H1 (cell line): ENCODE data around the gene DDX1. TPM values are rescaled to one million over a fixed set of nuclear protein-coding genes. Genes with fewer than 3 reads are reported as not detected.

Source experiments
- CTCF ChIA-PET: fragments of 300-600 bp; sonication (Branson Sonifier 250); formaldehyde crosslinking; loops from one replicate; lab custom pipeline; 2021; ENCODE audit not compliant: partially characterized antibody; lab: Charles Lee
- POLR2A ChIA-PET: fragments of 300-600 bp; sonication (Branson Sonifier 250); formaldehyde crosslinking; loops from one replicate; lab custom pipeline; 2021; ENCODE audit warnings: inconsistent platforms; ENCODE audit not compliant: partially characterized antibody; lab: Charles Lee
- DNase-seq, 2 experiments: peaks; one replicate each; pipeline versions ENCODE4 v3.0.0 to v3.0.0-alpha.2; 2010 to 2022; ENCODE audit warnings: low spot score in 2 of 2, low read depth in 1 of 2, mixed read lengths in 1 of 2
- FAIRE-seq: peaks from 2 replicates; lab custom pipeline; 2011; peaks lifted over from hg19 to GRCh38; lab: Jason Lieb, UNC
- H2AFZ ChIP-seq: 2 replicates; pipeline ENCODE4 v1.8.1; 2012; ENCODE audit warnings: low read length, inconsistent platforms
- H2AK5ac ChIP-seq: 2 replicates; pipeline ENCODE4 v1.6.1; 2013; ENCODE audit warnings: low read depth, low read length
- H2BK120ac ChIP-seq: replicated peaks from 2 replicates; pipeline ENCODE3; 2013; ENCODE audit warnings: low read depth, low read length, inconsistent platforms
- H2BK12ac ChIP-seq: 2 replicates; pipeline ENCODE4 v1.6.1; 2013; ENCODE audit warnings: low read depth, low read length
- H2BK15ac ChIP-seq: 2 replicates; pipeline ENCODE4 v1.6.1; 2013; ENCODE audit warnings: low read length
- H2BK20ac ChIP-seq: 2 replicates; pipeline ENCODE4 v1.6.1; 2013; ENCODE audit warnings: low read length
- H2BK5ac ChIP-seq: 2 replicates; pipeline ENCODE4 v1.6.1; 2013; ENCODE audit warnings: low read depth, low read length
- H3K14ac ChIP-seq: 2 replicates; pipeline ENCODE4 v1.6.1; 2013; ENCODE audit warnings: inconsistent platforms; ENCODE audit not compliant: insufficient read length
- H3K18ac ChIP-seq: 2 replicates; pipeline ENCODE4 v1.6.1; 2013; ENCODE audit warnings: low read length; ENCODE audit errors: extremely low read depth
- H3K23ac ChIP-seq: 2 replicates; pipeline ENCODE4 v1.6.1; 2013; ENCODE audit warnings: inconsistent platforms; ENCODE audit not compliant: insufficient read length
- H3K23me2 ChIP-seq: 2 replicates; pipeline ENCODE4 v1.6.1; 2013; ENCODE audit warnings: low read depth, low read length
- H3K27ac ChIP-seq: 2 replicates; pipeline ENCODE4 v1.6.1; 2011; ENCODE audit warnings: low read depth, low read length, inconsistent platforms
- H3K27me3 ChIP-seq, 4 experiments: replicated peaks in 1 of 4; 1 replicate in 1 of 4; 2 replicates in 3 of 4; pipeline versions ENCODE4 v1.6.1 to v1.8.1; 2011 to 2013; ENCODE audit warnings: low read length in 3 of 4, mild to moderate bottlenecking in 3 of 4, inconsistent platforms in 2 of 4, mixed read lengths in 2 of 4, moderate library complexity in 1 of 4; ENCODE audit not compliant: control insufficient read depth in 3 of 4, insufficient read depth in 3 of 4; ENCODE audit errors: extremely low read depth in 1 of 4
- H3K36me3 ChIP-seq, 4 experiments: 2 replicates each; pipeline versions ENCODE4 v1.6.1 to v1.8.1; 2011 to 2013; ENCODE audit warnings: mild to moderate bottlenecking in 4 of 4, low read length in 3 of 4, moderate library complexity in 2 of 4, control low read depth in 1 of 4, inconsistent platforms in 1 of 4; ENCODE audit not compliant: insufficient read depth in 4 of 4, control insufficient read depth in 2 of 4
- H3K4ac ChIP-seq: replicated peaks from 2 replicates; pipeline ENCODE3; 2013; ENCODE audit warnings: low read length, low read depth, mixed read lengths, inconsistent platforms; ENCODE audit not compliant: insufficient read length
- H3K4me1 ChIP-seq, 4 experiments: replicated peaks in 1 of 4; 1 replicate in 1 of 4; 2 replicates in 3 of 4; pipeline versions ENCODE4 v1.6.1 to v1.8.1; 2011 to 2013; ENCODE audit warnings: low read length in 3 of 4, inconsistent platforms in 2 of 4, mixed read lengths in 1 of 4; ENCODE audit not compliant: insufficient read depth in 4 of 4, control insufficient read depth in 3 of 4
- H3K4me2 ChIP-seq, 2 experiments: 2 replicates each; pipeline versions ENCODE4 v1.6.1 to v1.8.1; 2011 to 2013; ENCODE audit warnings: low read depth in 2 of 2, low read length in 2 of 2, control low read depth in 1 of 2, inconsistent platforms in 1 of 2, mild to moderate bottlenecking in 1 of 2; ENCODE audit not compliant: insufficient read depth in 1 of 2
- H3K4me3 ChIP-seq, 4 experiments: fragments of 200-600, 300-600 bp in 1 of 4; sonication (generic), shearing (Covaris generic), sonication (Bioruptor Twin) in 1 of 4; 2 replicates each; pipeline versions ENCODE4 v1.5.1 to v1.8.1; 2011 to 2016; ENCODE audit warnings: low read length in 4 of 4, low read depth in 3 of 4, control low read depth in 2 of 4, inconsistent platforms in 2 of 4, mild to moderate bottlenecking in 2 of 4, mixed read lengths in 1 of 4, moderate library complexity in 1 of 4; ENCODE audit not compliant: insufficient read depth in 2 of 4; ENCODE audit errors: extremely low read depth in 1 of 4
- H3K56ac ChIP-seq: replicated peaks from 2 replicates; pipeline ENCODE3; 2013; ENCODE audit warnings: low read depth, mild to moderate bottlenecking, mixed read lengths, low read length, inconsistent platforms; ENCODE audit not compliant: insufficient read length
- H3K79me1 ChIP-seq: 2 replicates; pipeline ENCODE4 v1.6.1; 2013; ENCODE audit warnings: low read depth, low read length, control low read depth
- H3K79me2 ChIP-seq, 2 experiments: 2 replicates each; pipeline versions ENCODE4 v1.6.1 to v1.8.1; 2012 to 2013; ENCODE audit warnings: low read length in 2 of 2, mild to moderate bottlenecking in 2 of 2, inconsistent platforms in 1 of 2; ENCODE audit not compliant: insufficient read depth in 2 of 2, control insufficient read depth in 1 of 2
- H3K9ac ChIP-seq, 4 experiments: replicated peaks in 1 of 4; 1 replicate in 1 of 4; 2 replicates in 3 of 4; pipeline versions ENCODE4 v1.6.1 to v1.8.1; 2011 to 2013; ENCODE audit warnings: low read depth in 3 of 4, low read length in 3 of 4, control low read depth in 2 of 4, mild to moderate bottlenecking in 2 of 4, moderate library complexity in 2 of 4, inconsistent platforms in 1 of 4; ENCODE audit errors: extremely low read depth in 1 of 4
- H3K9me3 ChIP-seq, 2 experiments: 2 replicates each; pipeline versions ENCODE4 v1.6.1 to v1.8.1; 2012 to 2013; ENCODE audit warnings: mild to moderate bottlenecking in 2 of 2, moderate library complexity in 2 of 2, control low read depth in 1 of 2, inconsistent platforms in 1 of 2, low read depth in 1 of 2, low read length in 1 of 2, mixed read lengths in 1 of 2; ENCODE audit not compliant: insufficient read depth in 2 of 2
- H4K20me1 ChIP-seq, 2 experiments: replicated peaks in 1 of 2; 2 replicates each; pipeline versions ENCODE3 to v1.8.1; 2011 to 2013; ENCODE audit warnings: inconsistent platforms in 2 of 2, low read length in 2 of 2, mild to moderate bottlenecking in 1 of 2; ENCODE audit not compliant: insufficient read depth in 2 of 2, control insufficient read depth in 1 of 2
- H4K5ac ChIP-seq: 2 replicates; pipeline ENCODE4 v1.6.1; 2013; ENCODE audit warnings: low read length, low read depth, mixed read lengths, inconsistent platforms; ENCODE audit not compliant: insufficient read length
- H4K8ac ChIP-seq: 2 replicates; pipeline ENCODE4 v1.8.0; 2013; ENCODE audit warnings: mild to moderate bottlenecking, moderate library complexity, low read length, inconsistent platforms; ENCODE audit not compliant: insufficient read depth; ENCODE audit errors: extremely low read depth
- H4K91ac ChIP-seq: replicated peaks from 2 replicates; pipeline ENCODE3; 2013; ENCODE audit warnings: low read length, mixed read lengths, inconsistent platforms; ENCODE audit not compliant: insufficient read length
- CEBPB ChIP-seq: IDR thresholded peaks from 2 replicates; pipeline ENCODE4 v1.6.1; 2012; ENCODE audit warnings: low read depth, low read length
- CHD1 ChIP-seq: IDR thresholded peaks from 2 replicates; pipeline ENCODE4 v1.6.1; 2012; ENCODE audit warnings: low read depth, low read length, improper control_type of control experiment
- CHD2 ChIP-seq: IDR thresholded peaks from 2 replicates; pipeline ENCODE4 v1.6.1; 2012; ENCODE audit warnings: low read length, improper control_type of control experiment
- CREB1 ChIP-seq: IDR thresholded peaks from 2 replicates; pipeline ENCODE4 v1.6.1; 2012; ENCODE audit warnings: inconsistent platforms
- KDM4A ChIP-seq: IDR thresholded peaks from one replicate; pipeline ENCODE4 v1.7.1; 2012; ENCODE audit warnings: low read depth, mild to moderate bottlenecking, moderate library complexity, low read length, inconsistent platforms; ENCODE audit not compliant: severe bottlenecking
- NRF1 ChIP-seq: IDR thresholded peaks from 2 replicates; pipeline ENCODE4 v1.6.1; 2011; ENCODE audit warnings: mild to moderate bottlenecking, low read depth, low read length, improper control_type of control experiment
- POLR2A ChIP-seq, 2 experiments: IDR thresholded peaks; 1 replicate in 1 of 2; 2 replicates in 1 of 2; pipeline ENCODE4 v1.6.1; 2011; ENCODE audit warnings: low read depth in 2 of 2, low read length in 2 of 2, mild to moderate bottlenecking in 2 of 2; ENCODE audit errors: control extremely low read depth in 1 of 2
- SIX5 ChIP-seq: IDR thresholded peaks from 2 replicates; pipeline ENCODE4 v1.6.1; 2011; ENCODE audit warnings: mild to moderate bottlenecking, low read depth, low read length
- SUZ12 ChIP-seq: fragments of 200-600 bp; sonication (generic); IDR thresholded peaks from 2 replicates; pipeline ENCODE4 v1.6.1; 2012; ENCODE audit warnings: mild to moderate bottlenecking, inconsistent platforms, low read length, moderate library complexity, mixed read lengths
- TAF1 ChIP-seq: IDR thresholded peaks from 2 replicates; pipeline ENCODE4 v1.6.1; 2011; ENCODE audit warnings: mild to moderate bottlenecking, low read depth, low read length
- TBP ChIP-seq: IDR thresholded peaks from 2 replicates; pipeline ENCODE4 v1.6.1; 2011; ENCODE audit warnings: low read depth, low read length, improper control_type of control experiment
- WGBS, 2 experiments: shearing (Covaris generic) in 1 of 2; methylation state at CpG; one replicate each; pipeline versions ENCODE4 v1.1.6 to v1.1.7; 2013 to 2015; ENCODE audit warnings: low lambda C conversion rate in 2 of 2, mixed read lengths in 2 of 2, inconsistent platforms in 1 of 2, low coverage in 1 of 2, missing lambda C conversion rate in 1 of 2; ENCODE audit not compliant: insufficient replicate concordance in 2 of 2, insufficient coverage in 1 of 2, insufficient read length in 1 of 2; ENCODE audit errors: extremely low coverage in 1 of 2, missing lambda C conversion rate in 1 of 2; 5-methylcytosine and 5-hydroxymethylcytosine counted together
- polyA plus RNA-seq, 7 experiments: library from polyadenylated mRNA; depleted of rRNA in 3 of 7; stranded (reverse) in 5 of 7; unstranded in 2 of 7; fragments of >200 nt in 5 of 7; fragments of 200-250 nt in 2 of 7; gene quantifications; 1 replicate in 5 of 7; 2 replicates in 1 of 7; 4 replicates in 1 of 7; pipeline versions ENCODE4 v1.2.1 to v1.2.3, GENCODE V29; 2011 to 2013; ENCODE audit warnings: missing spikeins in 2 of 7, mixed read lengths in 2 of 7
- total RNA-seq: library from RNA; stranded (reverse); fragmentation: NEBNext Ultra II Directional; extraction: Animal tissue kit (Norgen Biotek cat#: 25700); gene quantifications from 2 replicates; pipeline ENCODE4 v1.2.1, GENCODE V29; 2021
- TF ChIP-seq, protein P1 (sequence below): IDR thresholded peaks from 2 replicates; pipeline ENCODE4 v1.6.1; 2012; ENCODE audit warnings: inconsistent platforms
- TF ChIP-seq, protein P2 (sequence below): IDR thresholded peaks from 2 replicates; pipeline ENCODE4 v1.6.1; 2011; ENCODE audit warnings: low read length, improper control_type of control experiment
- TF ChIP-seq, protein P3 (sequence below): IDR thresholded peaks from 2 replicates; pipeline ENCODE4 v1.6.1; 2012; ENCODE audit warnings: inconsistent platforms

The DDX1 gene
- total and polyA plus RNA-seq, 2 of the 8 experiments (the other 6 are each of a cell fraction or from before 2014, with no cell fraction given), result 51.1 to 161 TPM

DNA sequence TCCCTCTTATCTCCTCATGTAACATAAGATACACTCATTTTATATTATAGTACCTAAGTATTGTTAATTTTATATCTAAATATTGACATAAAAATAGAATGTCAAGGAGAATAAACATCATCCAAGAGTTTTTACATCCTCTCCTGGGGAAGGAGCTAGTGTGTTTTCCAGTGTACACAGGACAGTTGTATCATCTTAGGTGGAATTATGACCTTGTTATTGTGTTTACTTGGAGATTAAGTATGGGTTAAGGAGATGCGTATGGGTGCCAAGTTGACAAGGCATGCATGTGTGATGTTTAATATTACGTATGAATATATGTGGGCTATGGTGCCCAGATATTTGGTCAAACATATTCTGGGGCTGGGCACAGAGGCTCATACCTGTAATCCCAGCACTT lies 11.2 kb upstream of the DDX1 start:
- H2BK120ac ChIP-seq, result no peak overlapping the region
- FAIRE-seq, result no peak
- H3K4me2 ChIP-seq, result no peak overlapping the region
- no peak overlapping the region for H3K56ac ChIP-seq
- no peaks in the 10 kb centered on the region for H3K27me3 ChIP-seq
- H3K27ac ChIP-seq, result no peak overlapping the region
- DNase-seq, result no peak
- H3K4me1 ChIP-seq, result no peaks in the 10 kb centered on the region
- no peaks in the 10 kb centered on the region for H4K20me1 ChIP-seq
- H3K23me2 ChIP-seq, result no peaks in the 10 kb centered on the region
- H2BK20ac ChIP-seq, result no peak overlapping the region
- H2AFZ ChIP-seq, result no peak overlapping the region
- H2BK12ac ChIP-seq, result no peak overlapping the region
- H2BK5ac ChIP-seq, result no peak overlapping the region
- H4K91ac ChIP-seq, result no peak overlapping the region
- 94% methylated on average over 2 of the region's 2 CpGs; no CpG with 5 or more reads in 1 of the 2 experiments for WGBS, 2 experiments
- no peak overlapping the region for H3K18ac ChIP-seq
- H2AK5ac ChIP-seq, result no peak overlapping the region
- H3K36me3 ChIP-seq, result no peaks in the 10 kb centered on the region
- H4K5ac ChIP-seq, result no peak overlapping the region
- H3K23ac ChIP-seq, result no peak overlapping the region
- no peak overlapping the region for H3K9ac ChIP-seq
- H3K14ac ChIP-seq, result no peak overlapping the region
- H3K4me3 ChIP-seq, result no peak overlapping the region
- no peaks in the 10 kb centered on the region for H3K79me1 ChIP-seq
- ChIA-PET POLR2A (no interaction called here), CTCF (interaction anchor here (6.9 kb wide), 1 partner anchor 13 kb away, joined by 42 read pairs; no protein-coding TSS in a partner anchor)
- no peaks in the 10 kb centered on the region for H3K9me3 ChIP-seq
- no peak overlapping the region for H4K8ac ChIP-seq
- H2BK15ac ChIP-seq, result no peak overlapping the region
- no peak overlapping the region for H3K4ac ChIP-seq
- H3K79me2 ChIP-seq, result no peaks in the 10 kb centered on the region
- TF ChIP-seq CHD1, result no peak
- TF ChIP-seq CREB1, result no peak
- TF ChIP-seq, protein P1, sequence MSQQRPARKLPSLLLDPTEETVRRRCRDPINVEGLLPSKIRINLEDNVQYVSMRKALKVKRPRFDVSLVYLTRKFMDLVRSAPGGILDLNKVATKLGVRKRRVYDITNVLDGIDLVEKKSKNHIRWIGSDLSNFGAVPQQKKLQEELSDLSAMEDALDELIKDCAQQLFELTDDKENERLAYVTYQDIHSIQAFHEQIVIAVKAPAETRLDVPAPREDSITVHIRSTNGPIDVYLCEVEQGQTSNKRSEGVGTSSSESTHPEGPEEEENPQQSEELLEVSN, result no peak
- no peak for TF ChIP-seq CHD2
- TF ChIP-seq TAF1, result no peak
- no peak for TF ChIP-seq NRF1
- TF ChIP-seq, protein P2, sequence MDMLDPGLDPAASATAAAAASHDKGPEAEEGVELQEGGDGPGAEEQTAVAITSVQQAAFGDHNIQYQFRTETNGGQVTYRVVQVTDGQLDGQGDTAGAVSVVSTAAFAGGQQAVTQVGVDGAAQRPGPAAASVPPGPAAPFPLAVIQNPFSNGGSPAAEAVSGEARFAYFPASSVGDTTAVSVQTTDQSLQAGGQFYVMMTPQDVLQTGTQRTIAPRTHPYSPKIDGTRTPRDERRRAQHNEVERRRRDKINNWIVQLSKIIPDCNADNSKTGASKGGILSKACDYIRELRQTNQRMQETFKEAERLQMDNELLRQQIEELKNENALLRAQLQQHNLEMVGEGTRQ, result no peak
- TF ChIP-seq SUZ12, result no peak
- TF ChIP-seq TBP, result no peak
- TF ChIP-seq CEBPB, result no peak
- TF ChIP-seq POLR2A (IDR thresholded peaks at IDR 0.05; ENCODE audit: control extremely low read depth in 1 of 2, low read depth in 2 of 2, low read length in 2 of 2), result no peak
- no peak for TF ChIP-seq SIX5
- TF ChIP-seq KDM4A, result no peak
- TF ChIP-seq, protein P3, sequence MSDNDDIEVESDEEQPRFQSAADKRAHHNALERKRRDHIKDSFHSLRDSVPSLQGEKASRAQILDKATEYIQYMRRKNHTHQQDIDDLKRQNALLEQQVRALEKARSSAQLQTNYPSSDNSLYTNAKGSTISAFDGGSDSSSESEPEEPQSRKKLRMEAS, result no peak
